Measurements from ENCODE around the gene DNAJC5G. TPM values are rescaled to one million over a fixed set of nuclear protein-coding genes. Genes with fewer than 3 reads are reported as not detected.

Gene DNAJC5G
- total RNA-seq, 5 donors from 2014 or later (not counting 1 experiment from before 2014, with no cell fraction given) = not detected

GRCh38 chr2:27243391-27244130 lies 31.7 kb upstream of the DNAJC5G start:
- Mint-ChIP-seq H3K27me3 (peaks cover 0 to 4% of the 10 kb centered on the region in 2 donors), H3K9me3 (no peaks in the 10 kb centered on the region), H3K27ac (no peak overlapping the region), H3K4me3 (no peak overlapping the region), H3K36me3 (peaks cover 27% of the 10 kb centered on the region), H3K4me1 (peaks cover 6 to 7% (median 6%) of the 10 kb centered on the region in 3 donors)
- ChIA-PET POLR2A (interaction anchor here in 1 of 2 donors (0.5 kb wide), 1 partner anchor 101 kb away, joined by 5 read pairs; no protein-coding TSS in a partner anchor), CTCF (no interaction called here)
- Histone ChIP-seq H3K4me3 (ENCODE audit: control insufficient read depth in 1 of 2, extremely low read depth in 1 of 2, low read length in 1 of 2) (no peak overlapping the region), H3K27me3 (replicated peaks in 1 of 2; ENCODE audit: control insufficient read depth in 2 of 2, extremely low read depth in 1 of 2, insufficient read depth in 2 of 2, low read length in 1 of 2) (no peaks in the 10 kb centered on the region), H3K27ac (ENCODE audit: low read length) (no peak overlapping the region), H3K9me3 (no peaks in the 10 kb centered on the region), H3K36me3 (ENCODE audit: control insufficient read depth in 2 of 2, extremely low read depth in 1 of 2, insufficient read depth in 1 of 2, low read length in 1 of 2) (peaks cover 38 to 49% of the 10 kb centered on the region in 2 donors), H3K4me1 (ENCODE audit: control insufficient read depth in 1 of 2, extremely low read depth in 1 of 2, insufficient read depth in 2 of 2, low read length in 2 of 2) (peaks cover 0 to 10% of the 10 kb centered on the region in 2 experiments)
- DNase-seq (no peak), ATAC-seq (replicated peaks in 1 of 4) (no peak)
- 98% methylated on average over 17 of the region's 19 CpGs for WGBS (ENCODE audit: insufficient coverage)

GRCh38 chr2:27245116-27245515 lies 30.1 kb upstream of the DNAJC5G start:
- Histone ChIP-seq H3K27me3 (replicated peaks in 1 of 2; ENCODE audit: control insufficient read depth in 2 of 2, extremely low read depth in 1 of 2, insufficient read depth in 2 of 2, low read length in 1 of 2) (peaks cover 0 to 8% of the 10 kb centered on the region in 2 experiments), H3K27ac (ENCODE audit: low read length) (no peak overlapping the region), H3K9me3 (no peaks in the 10 kb centered on the region), H3K4me3 (ENCODE audit: control insufficient read depth in 1 of 2, extremely low read depth in 1 of 2, low read length in 1 of 2) (no peak overlapping the region), H3K4me1 (ENCODE audit: control insufficient read depth in 1 of 2, extremely low read depth in 1 of 2, insufficient read depth in 2 of 2, low read length in 2 of 2) (peaks cover 0 to 13% of the 10 kb centered on the region in 2 experiments), H3K36me3 (ENCODE audit: control insufficient read depth in 2 of 2, extremely low read depth in 1 of 2, insufficient read depth in 1 of 2, low read length in 1 of 2) (peaks cover 23 to 34% of the 10 kb centered on the region in 2 donors)
- Mint-ChIP-seq H3K4me3 (no peak overlapping the region), H3K4me1 (peaks cover 6 to 7% (median 6%) of the 10 kb centered on the region in 3 donors), H3K27me3 (peaks cover 0 to 8% of the 10 kb centered on the region in 2 donors), H3K9me3 (no peaks in the 10 kb centered on the region), H3K27ac (no peak overlapping the region), H3K36me3 (peaks cover 15% of the 10 kb centered on the region)
- no peak for DNase-seq
- WGBS (ENCODE audit: insufficient coverage) = no CpG with 5 or more reads among the region's 10 CpGs
- ChIA-PET CTCF (no interaction called here), POLR2A (no interaction called here)
- ATAC-seq (replicated peaks in 1 of 4) = no peak

GRCh38 chr2:27245626-27246025 lies 29.6 kb upstream of the DNAJC5G start:
- peaks cover 20 to 29% of the 10 kb centered on the region in 2 donors for H3K36me3 ChIP-seq (ENCODE audit: control insufficient read depth in 2 of 2, extremely low read depth in 1 of 2, insufficient read depth in 1 of 2, low read length in 1 of 2)
- Mint-ChIP-seq H3K4me1 (peaks cover 6 to 8% (median 7%) of the 10 kb centered on the region in 3 donors), H3K9me3 (no peaks in the 10 kb centered on the region), H3K36me3 (peaks cover 10% of the 10 kb centered on the region), H3K27me3 (peaks cover 0 to 10% of the 10 kb centered on the region in 2 donors), H3K4me3 (no peak overlapping the region), H3K27ac (no peak overlapping the region)
- peaks cover 0 to 13% of the 10 kb centered on the region in 2 experiments for H3K27me3 ChIP-seq (replicated peaks in 1 of 2; ENCODE audit: control insufficient read depth in 2 of 2, extremely low read depth in 1 of 2, insufficient read depth in 2 of 2, low read length in 1 of 2)
- CTCF ChIA-PET = no interaction called here
- DNase-seq = no peak
- no CpG with 5 or more reads among the region's 4 CpGs for WGBS (ENCODE audit: insufficient coverage)
- ATAC-seq (replicated peaks in 1 of 4) = no peak
- no peaks in the 10 kb centered on the region for H3K9me3 ChIP-seq
- POLR2A ChIA-PET = no interaction called here
- H3K4me3 ChIP-seq (ENCODE audit: control insufficient read depth in 1 of 2, extremely low read depth in 1 of 2, low read length in 1 of 2) = no peak overlapping the region
- no peak overlapping the region for H3K27ac ChIP-seq (ENCODE audit: low read length)
- peaks cover 0 to 18% of the 10 kb centered on the region in 2 experiments for H3K4me1 ChIP-seq (ENCODE audit: control insufficient read depth in 1 of 2, extremely low read depth in 1 of 2, insufficient read depth in 2 of 2, low read length in 2 of 2)

- POLR2A ChIA-PET = interaction anchor here in 1 of 2 donors (0.7 kb wide), 1 partner anchor 18 kb away, joined by 4 read pairs; no protein-coding TSS in a partner anchor
- H3K4me1 Mint-ChIP-seq = peaks cover 0 to 2% (median 0%) of the 10 kb centered on the region in 3 donors
- H3K36me3 ChIP-seq (ENCODE audit: control insufficient read depth in 2 of 2, extremely low read depth in 1 of 2, insufficient read depth in 1 of 2, low read length in 1 of 2) = peaks cover 4 to 8% of the 10 kb centered on the region in 2 donors
These were observed 27.3 kb upstream of the DNAJC5G start for GRCh38 chr2:27247893-27248292.

GRCh38 chr2:27249159-27249890 lies 25.9 kb upstream of the DNAJC5G start:
- Histone ChIP-seq H3K9me3 (no peaks in the 10 kb centered on the region), H3K4me3 (ENCODE audit: control insufficient read depth in 1 of 2, extremely low read depth in 1 of 2, low read length in 1 of 2) (no peak overlapping the region), H3K27me3 (replicated peaks in 1 of 2; ENCODE audit: control insufficient read depth in 2 of 2, extremely low read depth in 1 of 2, insufficient read depth in 2 of 2, low read length in 1 of 2) (peaks cover 0 to 34% of the 10 kb centered on the region in 2 experiments), H3K27ac (ENCODE audit: low read length) (no peak overlapping the region), H3K36me3 (ENCODE audit: control insufficient read depth in 2 of 2, extremely low read depth in 1 of 2, insufficient read depth in 1 of 2, low read length in 1 of 2) (no peaks in the 10 kb centered on the region), H3K4me1 (ENCODE audit: control insufficient read depth in 1 of 2, extremely low read depth in 1 of 2, insufficient read depth in 2 of 2, low read length in 2 of 2) (peaks cover 0 to 7% of the 10 kb centered on the region in 2 experiments)
- WGBS (ENCODE audit: insufficient coverage) = 69% methylated on average over 5 of the region's 12 CpGs
- Mint-ChIP-seq H3K9me3 (no peaks in the 10 kb centered on the region), H3K36me3 (no peaks in the 10 kb centered on the region), H3K4me3 (no peak overlapping the region), H3K27ac (no peak overlapping the region), H3K27me3 (peaks cover 8 to 27% of the 10 kb centered on the region in 2 donors), H3K4me1 (peaks cover 0 to 2% (median 0%) of the 10 kb centered on the region in 3 donors)
- no peak for ATAC-seq (replicated peaks in 1 of 4)
- DNase-seq = no peak
- ChIA-PET POLR2A (interaction anchor here in 1 of 2 donors (0.5 to 0.6 kb wide), 2 partner anchors 27 to 122 kb away, joined by 3 read pairs; no protein-coding TSS in a partner anchor), CTCF (interaction anchor here (0.5 to 0.7 kb wide), 3 partner anchors 36 to 181 kb away, joined by 3 to 9 read pairs (median 5); no protein-coding TSS in a partner anchor)

More at GRCh38 chr2:27247893-27248292, 27.3 kb upstream of the DNAJC5G start:
- H3K4me1 ChIP-seq (ENCODE audit: control insufficient read depth in 1 of 2, extremely low read depth in 1 of 2, insufficient read depth in 2 of 2, low read length in 2 of 2) = peaks cover 0 to 7% of the 10 kb centered on the region in 2 experiments
- 92% methylated on average over 2 of the region's 4 CpGs for WGBS (ENCODE audit: insufficient coverage)
- peaks cover 0 to 27% of the 10 kb centered on the region in 2 experiments for H3K27me3 ChIP-seq (replicated peaks in 1 of 2; ENCODE audit: control insufficient read depth in 2 of 2, extremely low read depth in 1 of 2, insufficient read depth in 2 of 2, low read length in 1 of 2)
- H3K27ac ChIP-seq (ENCODE audit: low read length) = no peak overlapping the region
- Mint-ChIP-seq H3K27me3 (peaks cover 7 to 24% of the 10 kb centered on the region in 2 donors), H3K36me3 (no peaks in the 10 kb centered on the region), H3K27ac (no peak overlapping the region), H3K4me3 (no peak overlapping the region), H3K9me3 (no peaks in the 10 kb centered on the region)
- H3K9me3 ChIP-seq = no peaks in the 10 kb centered on the region
- DNase-seq = no peak
- CTCF ChIA-PET = interaction anchor here in 1 of 2 donors (0.6 kb wide), 1 partner anchor 25 kb away, joined by 3 read pairs; no protein-coding TSS in a partner anchor
- ATAC-seq (replicated peaks in 1 of 4) = no peak
- H3K4me3 ChIP-seq (ENCODE audit: control insufficient read depth in 1 of 2, extremely low read depth in 1 of 2, low read length in 1 of 2) = no peak overlapping the region

Measured in T-cell (primary cell).